Ovary (tissue), 3 donors: ENCODE data around the gene IP6K3.

ENCODE experiments used
- POLR2A ChIP-seq: fragments of 450-650 bp; IDR thresholded peaks from one replicate; pipeline ENCODE4 v1.6.1; 2017; ENCODE audit warnings: antibody characterized with exemption, mild to moderate bottlenecking, moderate library complexity
- TF ChIP-seq, protein P1 (sequence below), 3 donors: fragments of 450-650 bp in 2 of 3; fragments of 200-600 bp in 1 of 3; IDR thresholded peaks; one replicate each; pipeline versions ENCODE4 v1.5.1 to v1.8.0; 2016 to 2022; ENCODE audit warnings: antibody characterized with exemption in 3 of 3, mild to moderate bottlenecking in 1 of 3
- donor health status: DM: no; HTN: no; CAD: no.

GRCh38 chr6:33756211-33756954 is 9.7 kb upstream of the IP6K3 start:
- TF ChIP-seq, protein P1, sequence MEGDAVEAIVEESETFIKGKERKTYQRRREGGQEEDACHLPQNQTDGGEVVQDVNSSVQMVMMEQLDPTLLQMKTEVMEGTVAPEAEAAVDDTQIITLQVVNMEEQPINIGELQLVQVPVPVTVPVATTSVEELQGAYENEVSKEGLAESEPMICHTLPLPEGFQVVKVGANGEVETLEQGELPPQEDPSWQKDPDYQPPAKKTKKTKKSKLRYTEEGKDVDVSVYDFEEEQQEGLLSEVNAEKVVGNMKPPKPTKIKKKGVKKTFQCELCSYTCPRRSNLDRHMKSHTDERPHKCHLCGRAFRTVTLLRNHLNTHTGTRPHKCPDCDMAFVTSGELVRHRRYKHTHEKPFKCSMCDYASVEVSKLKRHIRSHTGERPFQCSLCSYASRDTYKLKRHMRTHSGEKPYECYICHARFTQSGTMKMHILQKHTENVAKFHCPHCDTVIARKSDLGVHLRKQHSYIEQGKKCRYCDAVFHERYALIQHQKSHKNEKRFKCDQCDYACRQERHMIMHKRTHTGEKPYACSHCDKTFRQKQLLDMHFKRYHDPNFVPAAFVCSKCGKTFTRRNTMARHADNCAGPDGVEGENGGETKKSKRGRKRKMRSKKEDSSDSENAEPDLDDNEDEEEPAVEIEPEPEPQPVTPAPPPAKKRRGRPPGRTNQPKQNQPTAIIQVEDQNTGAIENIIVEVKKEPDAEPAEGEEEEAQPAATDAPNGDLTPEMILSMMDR (IDR thresholded peaks at IDR 0.05), result no peak
- TF ChIP-seq POLR2A, result no peak
